Putamen (tissue), 1 donor: Measurements from ENCODE around the gene FAM168A.
A peak's percentile ranks its signal among the peaks of the same experiment; 100 is the strongest.

Source experiments
- DNase-seq: peaks from one replicate; pipeline ENCODE4 v3.0.0-alpha.2; 2016; ENCODE audit warnings: low spot score

Gene FAM168A, protein sequence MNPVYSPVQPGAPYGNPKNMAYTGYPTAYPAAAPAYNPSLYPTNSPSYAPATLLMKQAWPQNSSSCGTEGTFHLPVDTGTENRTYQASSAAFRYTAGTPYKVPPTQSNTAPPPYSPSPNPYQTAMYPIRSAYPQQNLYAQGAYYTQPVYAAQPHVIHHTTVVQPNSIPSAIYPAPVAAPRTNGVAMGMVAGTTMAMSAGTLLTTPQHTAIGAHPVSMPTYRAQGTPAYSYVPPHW

GRCh38 chr11:73597956-73598718 is at the start of gene FAM168A:
Gene FAM168A (minus strand): TSS chr11:73598112. CDS start chr11:73468474, 129,638 bp downstream.
- DNase-seq: peak; percentile 99

GRCh38 chr11:73647459-73648100 is 49.7 kb upstream of the FAM168A start:
- DNase-seq: peak; percentile 96

GRCh38 chr11:73645972-73646631 is 48.2 kb upstream of the FAM168A start, which contains the start of gene PLEKHB1:
Gene PLEKHB1 (plus strand): TSS chr11:73646581. CDS start chr11:73646609, 28 bp downstream.
- no peak for DNase-seq

GRCh38 chr11:73645121-73645969 is 47.4 kb upstream of the FAM168A start:
- DNase-seq: no peak

DNA sequence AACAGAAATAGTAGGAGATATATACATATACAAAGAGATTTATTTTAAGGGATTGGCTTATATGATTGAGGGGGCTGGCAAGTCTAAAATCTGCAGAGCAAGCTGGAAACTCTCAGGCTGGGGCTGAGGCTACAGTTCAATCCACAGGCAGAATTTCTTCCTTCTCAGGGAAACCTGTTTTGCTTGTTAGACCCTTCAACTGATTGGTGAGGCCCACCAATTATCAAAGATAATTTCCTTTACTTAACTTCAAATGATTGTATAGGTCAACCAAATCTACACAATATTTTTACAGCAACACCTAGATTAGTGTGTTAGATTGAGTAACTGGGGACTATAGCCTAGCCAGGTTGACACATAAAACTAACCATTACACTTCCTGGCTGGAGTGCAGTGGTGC is 43.8 kb upstream of the FAM168A start:
- DNase-seq: no peak

GRCh38 chr11:73640592-73640991 is 42.7 kb upstream of the FAM168A start:
- DNase-seq: no peak

- DNase-seq: no peak
Observed at GRCh38 chr11:73637012-73637411, 39.1 kb upstream of the FAM168A start.

DNA sequence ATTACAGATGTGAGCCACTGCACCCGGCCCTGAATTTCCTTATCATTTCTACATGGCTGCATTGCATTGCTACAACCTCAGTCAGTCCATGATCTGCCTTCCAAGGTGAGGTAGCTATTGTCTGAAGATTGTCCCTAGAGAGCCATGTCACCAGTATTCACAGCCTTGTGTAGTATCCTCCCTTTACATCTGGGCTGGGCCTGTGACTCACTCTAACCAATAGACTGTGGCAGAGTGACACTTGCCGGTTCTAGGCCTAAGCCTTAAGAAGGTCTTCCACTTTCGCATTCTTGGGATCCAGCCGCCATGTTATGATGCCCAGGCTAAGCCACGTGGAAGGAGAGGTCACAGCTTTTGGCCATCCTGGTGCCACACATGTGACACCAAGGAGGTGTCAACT is 38.3 kb upstream of the FAM168A start:
- DNase-seq: no peak

DNA sequence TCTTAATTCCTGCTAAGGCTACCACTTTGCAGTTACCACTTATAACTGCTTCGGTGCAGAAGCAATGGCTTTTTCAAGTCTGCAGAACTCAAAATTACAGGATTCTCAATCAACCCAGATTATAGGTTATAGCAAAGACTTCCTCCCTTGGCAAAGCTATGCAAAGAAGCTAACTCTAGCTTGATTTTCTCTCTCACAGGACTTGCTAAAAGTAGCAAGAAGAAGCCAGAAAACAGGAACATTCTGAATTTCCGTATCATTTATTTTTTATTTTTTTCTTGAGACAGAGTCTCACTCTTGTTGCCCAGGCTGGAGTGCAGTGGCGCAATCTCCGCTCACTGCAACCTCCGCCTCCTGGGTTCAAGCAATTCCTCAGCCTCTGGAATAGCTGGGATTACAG is 37.8 kb upstream of the FAM168A start:
- DNase-seq: no peak

DNA sequence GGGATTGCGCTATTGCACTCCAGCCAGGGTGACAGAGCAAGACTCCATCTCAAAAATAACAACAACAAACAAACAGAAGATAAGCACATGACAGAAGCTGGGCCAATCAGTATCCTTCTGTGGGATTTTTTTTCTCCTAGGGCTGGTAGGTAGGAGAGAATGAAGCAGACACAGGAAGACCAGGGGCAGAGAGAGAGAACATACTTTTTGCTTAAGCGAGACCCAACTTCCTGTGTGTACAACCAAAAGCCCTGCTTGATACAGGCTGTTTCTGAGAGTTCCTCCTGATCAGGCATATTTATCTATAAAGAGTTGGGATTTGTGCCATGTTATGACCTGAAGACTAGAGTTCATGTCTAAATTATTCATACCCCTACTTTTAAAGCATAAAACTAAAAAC is 36.1 kb upstream of the FAM168A start:
- no peak for DNase-seq

- DNase-seq: no peak
Observed at GRCh38 chr11:73632996-73633395, 35.1 kb upstream of the FAM168A start.

DNA sequence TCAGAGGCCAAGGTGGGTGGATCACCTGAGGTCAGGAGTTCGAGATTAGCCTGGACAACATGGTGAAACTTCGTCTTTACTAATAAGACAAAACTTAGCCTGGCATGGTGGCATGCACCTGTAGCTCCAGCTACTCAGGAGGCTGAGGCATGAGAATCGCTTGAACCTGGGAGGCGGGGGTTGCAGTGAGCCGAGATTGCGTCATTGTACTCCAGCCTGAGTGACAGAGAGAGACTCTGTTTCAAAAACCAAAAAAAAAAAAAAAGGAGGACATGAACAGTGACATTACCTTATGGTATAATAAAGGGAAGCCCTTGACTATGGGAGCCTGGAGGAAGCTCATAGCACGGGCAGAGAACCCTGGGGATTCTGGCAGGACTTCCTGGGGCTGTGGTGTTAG is 32.0 kb upstream of the FAM168A start:
- no peak for DNase-seq

- DNase-seq: peak; percentile 79
Observed at GRCh38 chr11:73625696-73626318, 27.9 kb upstream of the FAM168A start.

DNA sequence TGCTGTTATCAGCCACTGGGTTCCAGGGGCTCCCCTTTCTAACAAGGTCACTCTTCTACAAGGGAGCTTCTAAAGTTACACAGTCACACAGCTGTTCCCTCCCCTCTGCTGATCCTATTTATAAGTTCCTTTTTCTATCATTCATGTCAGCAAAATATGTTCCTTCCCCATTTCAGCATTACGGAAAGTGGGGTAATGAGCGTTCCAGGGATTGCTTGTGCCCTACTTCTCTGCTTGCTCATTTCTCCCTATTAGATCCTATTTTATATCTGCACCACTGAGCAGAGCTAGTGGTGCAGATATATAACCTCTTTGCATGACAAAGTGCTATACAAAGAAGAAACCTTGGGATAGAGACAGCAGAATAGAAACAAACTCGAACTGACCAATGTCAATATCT is 25.8 kb upstream of the FAM168A start:
- DNase-seq: peak; percentile 74

DNA sequence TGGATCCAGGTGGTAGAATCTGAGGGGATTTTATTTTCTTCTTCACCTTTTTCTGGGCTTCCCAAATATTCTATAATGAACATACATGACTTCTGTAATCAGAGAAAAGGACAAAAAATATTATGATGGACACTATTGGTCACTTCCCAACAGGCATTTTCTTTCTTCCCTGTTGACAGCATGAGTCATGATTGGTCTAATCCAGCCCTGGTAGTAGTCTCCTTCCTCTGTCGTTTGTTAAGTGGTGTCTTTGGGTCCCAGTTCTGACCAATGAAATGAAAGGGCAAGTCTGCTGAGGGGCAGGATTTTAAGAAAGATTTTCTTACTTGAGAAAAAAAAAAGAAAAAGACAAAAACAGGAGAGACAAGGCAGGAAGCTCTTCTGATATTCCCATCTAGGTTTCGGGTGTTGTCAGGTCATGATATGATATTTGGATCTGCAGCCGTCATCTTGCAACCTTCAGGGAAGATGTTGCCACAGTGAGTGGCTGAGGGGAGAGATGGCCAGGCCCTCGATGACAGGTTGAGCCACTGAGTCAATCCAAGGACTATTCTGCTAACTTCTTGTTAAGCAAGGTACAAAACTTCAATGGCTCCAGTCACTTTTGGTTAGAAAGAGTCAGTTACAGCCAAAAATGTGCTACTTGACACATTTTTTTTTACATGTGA is 25.1 kb upstream of the FAM168A start:
- DNase-seq: no peak

GRCh38 chr11:73614591-73614990 is 16.7 kb upstream of the FAM168A start:
- no peak for DNase-seq

GRCh38 chr11:73612601-73613140 is 14.8 kb upstream of the FAM168A start:
- DNase-seq: no peak

DNA sequence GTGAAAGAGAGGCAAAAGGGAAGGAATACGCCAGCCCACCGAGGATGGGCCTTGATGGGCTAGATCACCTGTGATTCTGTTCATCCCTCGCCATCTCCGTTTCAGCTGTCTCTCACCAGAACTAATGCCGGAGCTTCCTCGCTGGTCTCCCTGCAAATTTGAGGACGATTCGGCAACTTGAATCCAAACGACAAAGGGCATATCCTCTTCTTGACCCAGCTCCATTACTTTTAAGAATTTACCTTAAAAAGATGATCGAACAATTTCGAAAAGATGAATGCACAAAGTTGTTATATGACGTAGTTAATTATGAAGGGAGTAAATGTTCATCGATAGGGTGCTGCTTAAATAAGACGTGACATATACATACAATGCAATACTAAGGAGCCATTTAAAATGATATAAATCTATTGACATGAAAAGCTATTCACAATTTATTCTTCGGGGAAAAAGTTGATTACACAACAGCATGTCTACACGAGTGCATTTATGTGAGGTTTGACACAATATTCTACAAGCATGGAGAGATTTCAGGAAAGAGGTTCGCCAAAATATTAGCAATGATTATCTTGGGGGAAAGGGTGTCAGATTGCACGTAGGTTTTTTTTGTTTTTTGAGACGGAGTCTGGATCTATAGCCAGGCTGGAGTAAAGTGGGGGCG is 937 bp upstream of the FAM168A start:
- no peak for DNase-seq

GRCh38 chr11:73597336-73597955 is 466 bp downstream of the FAM168A start:
- DNase-seq: peak; percentile 10
